GM18519 (cell line): ENCODE data around the gene S100A3.
"Not testable (repeated sequence)": the region's sequence is repeated elsewhere in the genome, so short reads cannot be mapped to it uniquely, and the experiment has no call there.

Experiments
- ATAC-seq: cut with Tn5 transposase; IDR thresholded peaks from one replicate; pipeline ENCODE4 v1.9.1; 2021; ENCODE audit warnings: mild to moderate bottlenecking, moderate library complexity; ENCODE audit not compliant: unreplicated experiment, low FRiP score

Gene S100A3

GRCh38 chr1:153570874-153571273, 21.8 kb upstream of the S100A3 start:
- no peak for ATAC-seq

- no peak for ATAC-seq
These were observed 20.4 kb upstream of the S100A3 start for GRCh38 chr1:153569465-153569864.

GRCh38 chr1:153568367-153569099, 19.5 kb upstream of the S100A3 start:
- no peak for ATAC-seq

GRCh38 chr1:153567621-153568366, 18.7 kb upstream of the S100A3 start:
- no peak for ATAC-seq

GRCh38 chr1:153566414-153567371, 17.6 kb upstream of the S100A3 start:
- no peak for ATAC-seq

- no peak for ATAC-seq
These were observed 16.7 kb upstream of the S100A3 start, which contains the start of gene S100A2 for GRCh38 chr1:153565529-153566374. Gene S100A2 (minus strand): TSS chr1:153565844. CDS start chr1:153563877, 1,967 bp downstream.

GRCh38 chr1:153563991-153564390, 14.9 kb upstream of the S100A3 start:
- no peak for ATAC-seq

GRCh38 chr1:153563483-153563901, 14.4 kb upstream of the S100A3 start:
- no peak for ATAC-seq

- not testable (repeated sequence) for ATAC-seq
These were observed 13.0 kb upstream of the S100A3 start for GRCh38 chr1:153562021-153562420.

- no peak for ATAC-seq
These were observed 12.5 kb upstream of the S100A3 start for GRCh38 chr1:153561466-153561985.

GRCh38 chr1:153560771-153561465, 11.9 kb upstream of the S100A3 start:
- ATAC-seq, result no peak

GRCh38 chr1:153560241-153560640, 11.2 kb upstream of the S100A3 start:
- ATAC-seq, result no peak

GRCh38 chr1:153557877-153558276, 8.8 kb upstream of the S100A3 start:
- no peak for ATAC-seq

- no peak for ATAC-seq
These were observed 7.3 kb upstream of the S100A3 start for GRCh38 chr1:153556348-153556747.

GRCh38 chr1:153553830-153554541, 4.9 kb upstream of the S100A3 start:
- no peak for ATAC-seq

GRCh38 chr1:153553096-153553495, 4.0 kb upstream of the S100A3 start:
- no peak for ATAC-seq

- no peak for ATAC-seq
These were observed 3.3 kb upstream of the S100A3 start for GRCh38 chr1:153552335-153552734.

GRCh38 chr1:153550827-153551500, 1.9 kb upstream of the S100A3 start:
- ATAC-seq, result no peak
